ENCODE results near the gene KCNJ4.

Gene KCNJ4

GRCh38 chr22:38448945-38449745 is 5.9 kb downstream of the KCNJ4 start:
- Histone ChIP-seq H3K79me2 (ENCODE audit: insufficient read depth, low read length) (no peaks in the 10 kb centered on the region), H3K4me2 (ENCODE audit: low read depth, low read length, poor library complexity, severe bottlenecking) (no peak overlapping the region), H3K36me3 (ENCODE audit: insufficient read depth, low read length) (no peaks in the 10 kb centered on the region), H3K9me3 (ENCODE audit: insufficient read depth, low read depth, low read length) (no peaks in the 10 kb centered on the region), H3K4me3 (ENCODE audit: low read length, poor library complexity, severe bottlenecking) (no peak overlapping the region), H3K9ac (ENCODE audit: low read depth, low read length, poor library complexity, severe bottlenecking) (no peak overlapping the region), H3K4me1 (ENCODE audit: insufficient read depth, low read length, poor library complexity, severe bottlenecking) (no peaks in the 10 kb centered on the region), H3K27me3 (ENCODE audit: insufficient read depth, low read length, poor library complexity, severe bottlenecking) (no peaks in the 10 kb centered on the region), H4K20me1 (ENCODE audit: insufficient read depth, low read length, poor library complexity, severe bottlenecking) (no peaks in the 10 kb centered on the region), H2AFZ (ENCODE audit: low read length) (no peak overlapping the region), H3F3A (ENCODE audit: low read depth) (no peaks in the 10 kb centered on the region), H3K9me2 (replicated peaks; ENCODE audit: low read depth, low read length) (no peaks in the 10 kb centered on the region)
- TF ChIP-seq CTCF (conservative IDR thresholded peaks at IDR 0.05; ENCODE audit: low read length) (no peak), EZH2phosphoT487 (IDR thresholded peaks at IDR 0.05; ENCODE audit: borderline replicate concordance) (no peak)

GRCh38 chr22:38446018-38446601 is 8.9 kb downstream of the KCNJ4 start:
- H3K4me2 ChIP-seq (ENCODE audit: low read depth, low read length, poor library complexity, severe bottlenecking), result no peak overlapping the region
- no peaks in the 10 kb centered on the region for H3K9me2 ChIP-seq (replicated peaks; ENCODE audit: low read depth, low read length)
- no peak overlapping the region for H2AFZ ChIP-seq (ENCODE audit: low read length)
- H3K4me3 ChIP-seq (ENCODE audit: low read length, poor library complexity, severe bottlenecking), result no peak overlapping the region
- no peaks in the 10 kb centered on the region for H3K9me3 ChIP-seq (ENCODE audit: insufficient read depth, low read depth, low read length)
- TF ChIP-seq EZH2phosphoT487 (IDR thresholded peaks at IDR 0.05; ENCODE audit: borderline replicate concordance) (no peak), CTCF (conservative IDR thresholded peaks at IDR 0.05; ENCODE audit: low read length) (no peak)
- no peaks in the 10 kb centered on the region for H3K27me3 ChIP-seq (ENCODE audit: insufficient read depth, low read length, poor library complexity, severe bottlenecking)
- no peaks in the 10 kb centered on the region for H4K20me1 ChIP-seq (ENCODE audit: insufficient read depth, low read length, poor library complexity, severe bottlenecking)
- H3K79me2 ChIP-seq (ENCODE audit: insufficient read depth, low read length), result no peaks in the 10 kb centered on the region
- H3F3A ChIP-seq (ENCODE audit: low read depth), result no peaks in the 10 kb centered on the region
- H3K4me1 ChIP-seq (ENCODE audit: insufficient read depth, low read length, poor library complexity, severe bottlenecking), result no peaks in the 10 kb centered on the region
- H3K9ac ChIP-seq (ENCODE audit: low read depth, low read length, poor library complexity, severe bottlenecking), result no peak overlapping the region
- no peaks in the 10 kb centered on the region for H3K36me3 ChIP-seq (ENCODE audit: insufficient read depth, low read length)

GRCh38 chr22:38444783-38445182 is 10.2 kb downstream of the KCNJ4 start:
- H3K27me3 ChIP-seq (ENCODE audit: insufficient read depth, low read length, poor library complexity, severe bottlenecking), result no peaks in the 10 kb centered on the region
- no peak overlapping the region for H3K4me3 ChIP-seq (ENCODE audit: low read length, poor library complexity, severe bottlenecking)
- H3K36me3 ChIP-seq (ENCODE audit: insufficient read depth, low read length), result no peaks in the 10 kb centered on the region
- no peak overlapping the region for H3K9ac ChIP-seq (ENCODE audit: low read depth, low read length, poor library complexity, severe bottlenecking)
- TF ChIP-seq EZH2phosphoT487 (IDR thresholded peaks at IDR 0.05; ENCODE audit: borderline replicate concordance) (no peak), CTCF (conservative IDR thresholded peaks at IDR 0.05; ENCODE audit: low read length) (no peak)
- H3K9me2 ChIP-seq (replicated peaks; ENCODE audit: low read depth, low read length), result no peaks in the 10 kb centered on the region
- H4K20me1 ChIP-seq (ENCODE audit: insufficient read depth, low read length, poor library complexity, severe bottlenecking), result no peaks in the 10 kb centered on the region
- no peaks in the 10 kb centered on the region for H3K79me2 ChIP-seq (ENCODE audit: insufficient read depth, low read length)
- no peak overlapping the region for H2AFZ ChIP-seq (ENCODE audit: low read length)
- H3F3A ChIP-seq (ENCODE audit: low read depth), result no peaks in the 10 kb centered on the region
- no peaks in the 10 kb centered on the region for H3K4me1 ChIP-seq (ENCODE audit: insufficient read depth, low read length, poor library complexity, severe bottlenecking)
- no peak overlapping the region for H3K4me2 ChIP-seq (ENCODE audit: low read depth, low read length, poor library complexity, severe bottlenecking)
- no peaks in the 10 kb centered on the region for H3K9me3 ChIP-seq (ENCODE audit: insufficient read depth, low read depth, low read length)
